ENCODE results near the gene BIRC2. TPM values are rescaled to one million over a fixed set of nuclear protein-coding genes. Genes with fewer than 3 reads are reported as not detected.

The BIRC2 gene
- total RNA-seq, 1 experiment from 2014 or later, result 76.8 TPM

GRCh38 chr11:102323542-102324251 lies 23.3 kb upstream of the BIRC2 start:
- Histone ChIP-seq H3K9me3 (ENCODE audit: control insufficient read depth, insufficient read depth, low read depth, low read length) (no peaks in the 10 kb centered on the region), H3K27ac (ENCODE audit: low read length) (peak overlapping the region; percentile 93), H3K27me3 (ENCODE audit: control insufficient read depth, insufficient read depth, low read length) (no peaks in the 10 kb centered on the region), H3K36me3 (ENCODE audit: control insufficient read depth, insufficient read depth, low read length) (peaks cover 19% of the 10 kb centered on the region; the same call in 1 of the 2 replicates), H3K4me1 (ENCODE audit: control insufficient read depth, insufficient read depth, low read length) (peaks cover 44% of the 10 kb centered on the region), H3K4me3 (ENCODE audit: low read depth in 2 of 2, low read length in 2 of 2) (no peak overlapping the region)
- TF ChIP-seq CTCF (IDR thresholded peaks at IDR 0.05), result no peak
- TF ChIP-seq TCF7L2 (IDR thresholded peaks at IDR 0.05; ENCODE audit: low read depth, low read length), result no peak
- no peak for TF ChIP-seq REST (IDR thresholded peaks at IDR 0.05; ENCODE audit: insufficient read depth in 1 of 2, low read depth in 2 of 2, low read length in 1 of 2)
- TF ChIP-seq SIN3A (IDR thresholded peaks at IDR 0.05; ENCODE audit: borderline replicate concordance, insufficient read depth, low read depth, low read length), result no peak
- TF ChIP-seq POLR2AphosphoS5 (IDR thresholded peaks at IDR 0.05; ENCODE audit: low read depth, low read length), result no peak
- intact Hi-C loops (cut with micrococcal nuclease; ENCODE audit: unreplicated experiment) (no loop called here), in situ Hi-C loops (cut with HindIII; ENCODE audit: low pct_unique_long_range_greater_than_20kb, low sequenced_read_pairs) (loop anchor here (5.0 kb wide), 1 partner anchor 41 kb away; no protein-coding TSS in a partner anchor)
- no peak for ATAC-seq
- ChIA-PET POLR2A (no interaction called here), CTCF (interaction anchor here (0.6 kb wide), 1 partner anchor 220 kb away, joined by 3 read pairs; no protein-coding TSS in a partner anchor)
- DNase-seq (ENCODE audit: low read depth, low spot score), result no peak
- BruUV-seq (replicated peaks), result no TSS peak

DNA sequence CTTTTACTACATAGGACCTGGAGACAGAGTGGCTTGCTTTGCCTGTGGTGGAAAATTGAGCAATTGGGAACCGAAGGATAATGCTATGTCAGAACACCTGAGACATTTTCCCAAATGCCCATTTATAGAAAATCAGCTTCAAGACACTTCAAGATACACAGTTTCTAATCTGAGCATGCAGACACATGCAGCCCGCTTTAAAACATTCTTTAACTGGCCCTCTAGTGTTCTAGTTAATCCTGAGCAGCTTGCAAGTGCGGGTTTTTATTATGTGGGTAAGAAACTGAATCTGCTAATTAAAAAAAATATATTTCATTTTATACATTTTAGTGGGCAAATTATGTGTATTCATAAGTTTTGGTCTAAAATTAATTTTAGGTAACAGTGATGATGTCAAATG lies 21.9 kb upstream of the BIRC2 start:
- Histone ChIP-seq H3K27ac (ENCODE audit: low read length) (peak overlapping the region; percentile 93), H3K4me3 (ENCODE audit: low read depth in 2 of 2, low read length in 2 of 2) (peak overlapping the region in 1 of 2 experiments; percentile 26; a peak in 1 of 4 replicates), H3K9me3 (ENCODE audit: control insufficient read depth, insufficient read depth, low read depth, low read length) (no peaks in the 10 kb centered on the region), H3K4me1 (ENCODE audit: control insufficient read depth, insufficient read depth, low read length) (peaks cover 44% of the 10 kb centered on the region), H3K27me3 (ENCODE audit: control insufficient read depth, insufficient read depth, low read length) (no peaks in the 10 kb centered on the region), H3K36me3 (ENCODE audit: control insufficient read depth, insufficient read depth, low read length) (peaks cover 27% of the 10 kb centered on the region)
- no TSS peak for BruUV-seq (replicated peaks)
- in situ Hi-C loops (cut with HindIII; ENCODE audit: low pct_unique_long_range_greater_than_20kb, low sequenced_read_pairs), result no loop called here
- TF ChIP-seq CTCF (IDR thresholded peaks at IDR 0.05), result peak; percentile 53
- no peak for TF ChIP-seq POLR2AphosphoS5 (IDR thresholded peaks at IDR 0.05; ENCODE audit: low read depth, low read length)
- intact Hi-C loops (cut with micrococcal nuclease; ENCODE audit: unreplicated experiment), result no loop called here
- ChIA-PET CTCF (interaction anchor here (0.6 to 1.1 kb wide), 2 partner anchors 36 to 288 kb away, joined by 3 read pairs; no protein-coding TSS in a partner anchor), POLR2A (no interaction called here)
- ATAC-seq (peak; percentile 36; the same call in 1 of the 2 replicates), DNase-seq (ENCODE audit: low read depth, low spot score) (no peak)
